PC-3 (cell line): ENCODE measurements around the gene DCDC1.

Source experiments
- EZH2 ChIP-seq: fragments of 300-600 bp; sonication (generic); IDR thresholded peaks from one replicate; pipeline ENCODE4 v1.6.1; 2017; ENCODE audit warnings: antibody characterized with exemption, mild to moderate bottlenecking, low read length; ENCODE audit not compliant: unreplicated experiment
- EZH2phosphoT487 ChIP-seq: fragments of 300-600 bp; sonication (generic); IDR thresholded peaks from 2 replicates; pipeline ENCODE4 v1.6.1; 2018; ENCODE audit warnings: mild to moderate bottlenecking, antibody characterized with exemption, low read length, borderline replicate concordance
- TF ChIP-seq, protein P1 (sequence below): fragments of 300-600 bp; sonication (generic); conservative IDR thresholded peaks from 2 replicates; pipeline ENCODE4 v1.5.1; 2017; ENCODE audit warnings: antibody characterized with exemption, low read depth, mild to moderate bottlenecking, low read length

DNA sequence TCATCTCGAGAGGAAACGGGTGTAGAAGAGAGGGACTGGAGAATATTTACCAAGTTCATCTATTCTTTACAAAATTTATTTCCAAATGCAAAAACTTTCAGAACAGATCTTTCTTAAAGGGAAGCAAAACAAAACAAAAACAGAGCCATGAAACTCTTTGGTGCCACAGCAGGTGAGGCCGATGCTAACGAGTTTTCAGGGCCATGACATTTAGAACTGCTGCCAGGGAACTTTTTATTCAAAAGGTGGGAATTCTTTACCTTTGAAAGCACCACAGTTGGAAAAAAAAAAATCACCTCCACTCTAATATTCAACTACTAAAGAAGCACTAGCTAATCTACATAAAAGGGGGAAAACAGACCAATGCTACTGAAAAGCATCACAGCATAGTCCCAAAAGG, 230.1 kb downstream of the DCDC1 start:
- TF ChIP-seq EZH2 (no peak), EZH2phosphoT487 (no peak)
- TF ChIP-seq, protein P1, sequence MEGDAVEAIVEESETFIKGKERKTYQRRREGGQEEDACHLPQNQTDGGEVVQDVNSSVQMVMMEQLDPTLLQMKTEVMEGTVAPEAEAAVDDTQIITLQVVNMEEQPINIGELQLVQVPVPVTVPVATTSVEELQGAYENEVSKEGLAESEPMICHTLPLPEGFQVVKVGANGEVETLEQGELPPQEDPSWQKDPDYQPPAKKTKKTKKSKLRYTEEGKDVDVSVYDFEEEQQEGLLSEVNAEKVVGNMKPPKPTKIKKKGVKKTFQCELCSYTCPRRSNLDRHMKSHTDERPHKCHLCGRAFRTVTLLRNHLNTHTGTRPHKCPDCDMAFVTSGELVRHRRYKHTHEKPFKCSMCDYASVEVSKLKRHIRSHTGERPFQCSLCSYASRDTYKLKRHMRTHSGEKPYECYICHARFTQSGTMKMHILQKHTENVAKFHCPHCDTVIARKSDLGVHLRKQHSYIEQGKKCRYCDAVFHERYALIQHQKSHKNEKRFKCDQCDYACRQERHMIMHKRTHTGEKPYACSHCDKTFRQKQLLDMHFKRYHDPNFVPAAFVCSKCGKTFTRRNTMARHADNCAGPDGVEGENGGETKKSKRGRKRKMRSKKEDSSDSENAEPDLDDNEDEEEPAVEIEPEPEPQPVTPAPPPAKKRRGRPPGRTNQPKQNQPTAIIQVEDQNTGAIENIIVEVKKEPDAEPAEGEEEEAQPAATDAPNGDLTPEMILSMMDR, result no peak
